ENCODE measurements around the gene BUB3.

BUB3 gene

DNA sequence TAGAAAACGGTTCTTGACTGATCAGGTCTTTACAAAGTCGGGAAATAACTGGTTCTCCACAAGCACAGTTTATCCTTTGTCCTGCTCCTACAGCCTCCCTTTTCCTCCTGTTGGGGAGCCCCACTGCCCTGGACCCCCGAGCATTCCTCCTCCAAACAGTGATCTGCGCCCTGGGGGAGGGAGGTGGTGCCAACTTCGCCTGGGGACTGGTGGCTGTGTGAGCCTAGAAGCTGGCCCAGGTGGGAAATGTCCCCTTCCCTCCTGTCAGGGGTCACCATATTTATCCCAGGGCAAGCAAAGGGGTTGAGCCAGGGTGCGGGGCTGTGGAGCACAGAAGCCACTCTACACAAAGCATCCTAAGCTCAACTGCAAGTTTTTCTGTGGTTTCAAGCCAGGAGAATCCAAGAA, 13.2 kb upstream of the BUB3 start:
- no peak for DNase-seq

DNA sequence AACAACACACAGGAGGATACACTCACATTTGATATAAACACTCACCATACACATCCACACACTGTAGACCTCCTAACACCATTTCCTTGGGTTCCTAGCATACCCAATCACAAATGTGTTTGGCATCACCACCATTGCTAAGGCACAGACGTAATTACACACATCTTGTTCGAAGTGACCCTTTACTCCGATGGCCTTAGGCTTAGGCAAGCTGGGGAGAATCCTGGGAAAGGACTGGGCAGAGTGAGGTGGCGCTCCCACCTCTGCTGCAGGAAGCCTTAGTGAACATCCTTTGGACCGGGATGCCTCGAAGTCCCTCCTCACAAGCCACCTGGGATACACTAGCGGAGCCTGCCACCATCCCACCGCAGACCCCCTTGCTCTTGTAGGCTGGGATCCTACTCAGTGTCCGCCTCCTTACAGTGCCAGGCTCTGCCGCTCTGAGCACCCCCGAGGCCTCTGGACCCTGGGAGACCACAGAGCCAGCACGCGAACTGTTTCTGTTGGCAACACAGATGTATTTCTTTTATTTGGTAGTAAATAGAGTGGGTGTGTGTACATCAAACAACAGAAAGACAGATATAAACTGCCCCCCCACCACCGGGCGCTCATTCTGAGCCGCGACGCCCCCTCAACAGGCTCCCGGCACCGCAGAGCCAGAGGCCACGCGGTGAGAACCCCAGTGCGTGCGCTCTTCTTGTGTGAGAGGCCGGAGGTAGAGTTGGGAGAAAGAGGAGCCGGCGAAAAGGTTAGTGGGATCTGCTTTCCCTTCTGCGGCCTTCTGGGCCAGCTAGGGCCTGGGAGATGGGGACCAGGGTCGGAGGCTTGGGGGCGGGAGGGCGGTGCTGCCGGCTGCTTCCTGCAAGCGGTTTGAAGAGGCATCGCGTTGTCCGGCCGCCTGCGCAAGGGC, 12.2 kb upstream of the BUB3 start:
- no peak for DNase-seq

DNA sequence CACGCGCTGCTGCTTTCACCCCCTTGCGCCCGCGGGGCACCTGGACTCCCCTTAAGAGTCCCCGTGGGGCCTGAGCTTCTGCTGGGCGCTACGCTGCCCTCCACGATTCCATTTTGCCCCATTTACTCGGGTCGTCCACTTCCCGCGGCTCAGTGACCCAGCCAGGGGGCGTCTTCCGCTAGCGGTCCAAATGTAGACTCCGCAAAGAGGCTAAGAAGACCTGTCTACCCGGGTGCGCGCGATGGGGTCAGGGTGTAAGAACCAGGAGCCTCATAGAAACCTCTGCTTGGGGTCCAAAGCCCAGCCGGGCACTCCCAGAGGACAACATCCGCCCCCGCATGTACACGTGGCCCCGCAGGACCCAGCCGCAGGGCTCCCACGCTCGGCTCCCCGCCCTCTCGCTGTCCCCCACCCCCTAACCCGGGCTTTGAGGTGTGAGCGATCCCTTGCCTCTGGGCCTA, 11.5 kb upstream of the BUB3 start:
- DNase-seq = no peak

DNA sequence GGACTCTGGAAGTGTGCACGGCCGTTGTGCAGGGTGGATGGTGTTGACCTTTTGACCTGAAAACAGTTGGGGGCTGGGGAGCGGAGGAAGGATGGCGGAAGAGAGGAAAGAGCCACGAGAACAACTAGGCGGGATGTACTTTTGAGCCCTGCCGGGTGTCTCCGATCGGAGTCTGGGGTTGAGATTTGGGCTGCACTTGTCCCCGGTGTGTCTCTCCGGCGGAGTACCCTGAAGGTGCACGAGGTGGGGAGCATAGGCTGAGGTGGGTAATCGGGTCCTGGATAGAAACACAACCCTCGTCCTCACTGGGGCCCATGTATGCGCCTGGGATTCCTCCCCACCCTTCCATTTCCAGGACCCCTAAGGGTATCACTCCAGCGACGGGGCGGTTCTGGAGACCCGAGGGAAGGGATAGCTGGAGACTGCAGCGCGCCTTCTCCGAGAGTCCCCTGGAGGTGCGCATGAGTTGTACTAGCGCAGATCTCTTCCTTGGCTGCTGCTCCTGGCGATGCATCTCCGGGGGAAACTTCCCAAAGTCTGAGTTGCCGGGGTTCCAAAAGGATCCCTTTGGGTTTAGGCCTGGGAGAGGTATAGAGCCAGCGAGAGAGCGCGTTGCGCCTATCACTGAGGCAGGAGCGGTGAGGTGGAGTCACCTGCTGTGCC, 10.9 kb upstream of the BUB3 start:
- DNase-seq = no peak

DNA sequence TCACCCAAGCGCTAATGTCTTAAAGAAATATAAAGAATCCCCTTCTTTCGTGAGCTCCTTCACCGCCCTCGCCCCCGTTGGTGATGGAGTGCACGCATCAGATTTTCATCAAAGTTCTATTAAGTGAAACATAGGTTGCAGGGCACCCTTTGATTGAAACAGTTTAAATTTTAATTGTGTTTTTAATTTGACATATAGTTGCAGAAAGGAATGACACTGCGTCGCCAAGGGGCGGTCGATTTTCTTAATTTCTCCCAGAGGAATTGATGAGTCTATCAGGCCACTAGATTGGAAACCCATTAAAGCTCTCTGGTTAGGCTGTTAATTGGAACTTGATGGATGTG, 10.4 kb upstream of the BUB3 start:
- no peak for DNase-seq

DNA sequence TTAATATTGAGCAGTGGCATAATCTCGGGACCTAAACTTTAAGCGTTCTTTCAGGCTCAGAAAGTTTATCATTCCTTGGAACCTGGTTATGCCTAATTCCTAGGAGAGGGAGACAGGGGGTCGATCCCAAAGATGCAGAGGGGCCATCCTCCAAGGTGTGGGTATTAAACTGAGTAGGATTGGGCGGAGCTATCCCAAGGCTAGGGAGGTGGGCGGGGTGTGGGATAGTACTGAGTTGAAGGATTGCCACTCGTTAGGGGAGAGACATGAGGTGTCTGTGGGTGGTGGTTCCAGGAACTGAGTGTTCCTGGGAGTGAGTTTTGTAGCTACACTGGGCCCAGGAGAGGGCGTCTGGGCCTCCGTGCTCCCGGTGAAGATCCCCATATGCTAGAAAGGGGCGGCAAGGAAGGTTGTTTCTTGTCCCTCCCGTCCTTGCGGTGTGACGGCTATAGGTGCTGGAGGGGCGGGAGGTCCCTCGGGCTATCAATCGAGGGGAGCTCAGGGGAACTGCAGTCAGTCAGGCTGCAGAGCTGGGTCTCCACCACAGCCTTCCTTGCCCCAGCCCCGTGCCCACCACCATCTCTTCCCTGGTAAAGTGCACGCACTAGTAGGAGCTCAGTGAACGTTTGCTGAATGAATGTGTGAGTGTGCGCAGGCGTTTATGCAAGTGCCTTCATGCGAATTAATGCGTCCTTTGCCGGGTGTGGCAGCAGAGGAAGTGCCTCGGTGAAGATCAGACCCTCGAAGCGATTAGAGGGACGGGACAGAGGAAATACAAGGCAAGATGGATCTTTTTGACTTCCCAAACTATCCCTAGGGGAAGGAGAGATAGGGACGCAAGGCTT, 9.3 kb upstream of the BUB3 start:
- no peak for DNase-seq

DNA sequence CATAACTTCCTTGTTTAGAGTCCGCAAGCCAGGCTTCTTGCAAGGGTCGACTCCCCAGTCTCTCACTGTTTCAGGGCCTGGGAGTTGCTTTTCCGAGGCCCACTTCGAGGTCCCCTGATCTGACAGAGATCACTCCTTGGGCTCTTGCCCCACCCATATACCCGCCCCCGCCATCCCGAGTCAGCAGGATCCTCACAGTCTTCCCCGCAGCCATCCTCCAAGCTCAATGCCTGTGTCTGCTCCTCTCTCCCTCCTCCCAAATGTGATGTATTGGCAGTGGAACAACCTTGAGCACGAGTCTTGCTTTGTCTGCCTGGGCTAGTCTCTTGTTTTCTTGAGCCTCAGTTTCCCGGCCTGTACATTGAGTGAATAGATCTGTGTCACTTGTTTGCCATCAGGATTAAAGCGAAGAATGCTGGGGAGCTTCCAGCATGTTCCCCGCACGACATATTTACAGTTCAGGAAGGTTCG, 8.6 kb upstream of the BUB3 start:
- no peak for DNase-seq

DNA sequence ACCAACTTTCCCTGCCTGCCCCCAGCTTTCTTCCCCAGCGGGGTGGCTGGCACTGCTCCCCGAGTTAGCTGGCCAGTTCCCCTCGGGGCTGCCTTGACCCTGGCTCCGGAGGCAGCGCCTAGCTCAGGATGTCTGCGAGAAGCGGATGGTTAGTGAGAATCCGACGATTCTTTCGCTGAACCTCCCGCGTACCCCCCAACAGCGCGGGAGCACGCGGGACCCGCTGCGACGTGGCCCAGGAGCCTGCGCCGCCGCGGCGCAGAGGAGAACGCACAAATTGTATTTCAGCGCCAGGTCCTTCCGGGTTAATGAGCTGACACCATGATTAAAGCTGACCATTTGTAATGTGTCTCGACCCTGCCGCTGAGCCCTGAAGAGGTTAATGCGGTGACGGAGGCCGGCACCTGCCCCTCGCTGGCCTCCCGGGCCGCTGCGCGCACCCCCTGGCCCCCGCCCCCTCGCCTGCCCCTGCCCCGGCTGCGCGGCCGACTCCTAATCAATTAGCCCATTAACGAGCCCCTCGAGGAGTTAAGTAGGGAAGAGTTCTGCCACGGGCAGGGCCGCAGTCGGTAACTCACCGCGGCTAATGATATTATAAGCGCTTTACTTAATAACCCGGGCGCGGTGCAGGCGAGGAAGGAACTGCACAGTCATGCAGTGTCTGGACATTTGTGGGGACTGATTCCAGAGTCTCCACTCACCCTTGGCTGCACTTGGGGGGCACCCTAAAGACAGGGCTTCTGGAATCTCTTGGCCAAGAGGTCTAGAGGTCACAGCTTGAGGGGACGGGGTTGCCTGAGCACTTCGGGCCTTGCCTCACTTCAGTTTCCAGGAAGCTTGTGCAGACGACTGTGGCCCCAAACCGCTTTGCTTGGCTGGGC, 7.9 kb upstream of the BUB3 start:
- DNase-seq = no peak

DNA sequence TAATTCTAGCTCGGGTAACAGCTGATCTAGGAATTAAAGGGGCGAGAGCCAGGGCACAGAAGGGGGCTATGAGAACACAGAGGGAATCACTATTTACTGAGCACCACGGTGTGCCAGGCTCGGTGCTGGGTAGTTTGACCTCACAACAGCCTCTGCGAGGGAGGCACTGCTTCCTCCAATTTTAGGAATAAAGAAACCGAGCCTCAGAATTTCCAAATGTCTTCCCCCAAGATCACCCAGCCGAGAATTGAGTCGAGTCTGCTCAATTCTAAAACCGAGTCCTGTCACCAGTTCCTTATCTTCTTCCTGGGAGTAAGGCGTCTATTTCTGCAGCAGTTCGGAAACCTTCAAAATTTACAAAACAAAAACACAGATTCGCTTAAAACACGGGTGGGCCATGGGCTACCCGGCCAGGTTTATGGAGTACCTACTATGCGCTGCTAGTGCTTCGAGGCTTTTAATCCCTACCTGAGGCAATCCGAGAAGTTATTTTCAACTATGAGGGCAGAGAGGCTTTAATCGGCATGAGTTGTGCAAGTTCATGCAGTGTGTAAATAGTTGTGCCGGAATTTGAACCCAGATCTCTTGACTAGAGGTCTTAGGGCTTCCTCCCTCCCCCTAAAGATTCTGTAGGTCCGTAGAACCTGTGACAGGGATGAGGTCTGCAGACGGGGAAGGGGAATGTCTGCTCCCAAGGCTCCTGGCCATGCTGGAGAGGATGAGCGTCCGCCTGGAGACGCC, 7.1 kb upstream of the BUB3 start:
- DNase-seq = no peak

DNA sequence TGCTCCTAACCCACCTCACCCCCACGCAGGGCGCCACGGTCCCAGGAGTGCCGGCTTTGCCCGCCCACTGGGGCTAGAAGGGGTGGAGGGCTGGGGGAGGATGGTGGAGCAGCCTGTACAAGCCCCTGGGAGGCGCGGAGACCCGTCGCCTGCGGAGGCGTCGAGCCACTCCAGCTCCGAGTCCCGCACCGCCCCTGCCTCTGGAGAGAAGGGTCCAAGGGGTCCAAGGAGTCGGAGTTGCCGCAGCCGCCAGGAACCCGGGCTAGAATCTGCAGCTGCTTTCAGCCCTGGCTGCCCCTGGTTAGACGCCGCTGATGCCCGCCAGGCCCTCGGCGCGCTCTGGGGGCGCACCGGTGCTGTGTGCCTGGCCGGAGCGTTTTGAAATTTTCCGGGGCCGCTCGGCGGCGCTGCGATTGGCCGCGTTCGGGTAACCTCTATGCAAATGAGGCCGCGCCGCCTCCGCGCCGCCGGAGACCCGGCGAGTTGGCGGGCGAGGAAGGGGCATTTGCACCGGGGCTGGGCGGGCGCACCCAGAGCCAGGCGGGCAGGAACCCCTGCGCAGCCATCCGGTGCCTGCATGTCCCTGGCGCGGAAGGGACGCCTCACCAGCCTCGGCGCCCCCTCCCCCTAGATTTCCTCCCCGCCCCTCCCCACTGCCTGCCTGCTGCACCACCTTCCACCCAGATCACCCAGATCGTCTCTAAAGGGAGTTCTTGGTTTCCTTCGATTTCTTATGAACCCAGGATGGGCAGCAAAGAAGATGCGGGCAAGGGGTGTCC, 6.4 kb upstream of the BUB3 start, which contains the start of gene HMX2:
Gene HMX2, plus strand, starts transcription at position 502 of the 779 bp plus-strand sequence. Its CDS starts 243 bp downstream, at position 745.
- no peak for DNase-seq

DNA sequence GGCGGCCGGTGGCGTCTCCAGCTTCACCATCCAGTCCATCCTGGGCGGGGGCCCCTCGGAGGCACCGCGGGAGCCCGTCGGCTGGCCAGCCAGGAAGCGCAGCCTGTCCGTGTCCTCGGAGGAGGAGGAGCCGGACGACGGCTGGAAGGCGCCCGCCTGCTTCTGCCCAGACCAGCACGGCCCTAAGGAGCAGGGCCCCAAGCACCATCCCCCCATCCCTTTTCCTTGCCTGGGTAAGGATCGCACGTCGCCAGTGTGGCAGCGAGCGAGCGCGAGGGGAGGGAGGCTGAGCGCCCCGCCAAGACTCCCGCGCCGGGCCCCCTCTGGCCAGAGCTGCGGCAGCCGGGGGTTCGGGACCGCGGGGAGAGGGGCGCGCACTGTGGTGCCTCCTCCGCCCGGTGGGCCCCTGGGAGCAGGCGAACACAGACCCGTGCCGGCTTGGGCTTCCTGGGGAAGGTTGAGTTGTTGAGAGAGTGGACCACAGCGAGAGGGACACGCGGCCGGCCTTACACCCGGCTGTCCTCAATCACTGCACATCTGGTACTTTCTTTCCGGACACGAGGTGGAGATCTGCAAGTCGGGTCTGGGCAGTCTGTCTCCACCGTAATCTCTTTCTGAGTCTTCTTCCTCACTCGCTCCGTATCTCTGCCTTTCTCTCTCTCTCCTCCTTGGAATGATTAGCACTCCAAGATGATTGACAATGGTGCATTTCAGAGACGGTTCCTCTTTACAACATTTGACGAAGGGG, 5.6 kb upstream of the BUB3 start:
- no peak for DNase-seq

DNA sequence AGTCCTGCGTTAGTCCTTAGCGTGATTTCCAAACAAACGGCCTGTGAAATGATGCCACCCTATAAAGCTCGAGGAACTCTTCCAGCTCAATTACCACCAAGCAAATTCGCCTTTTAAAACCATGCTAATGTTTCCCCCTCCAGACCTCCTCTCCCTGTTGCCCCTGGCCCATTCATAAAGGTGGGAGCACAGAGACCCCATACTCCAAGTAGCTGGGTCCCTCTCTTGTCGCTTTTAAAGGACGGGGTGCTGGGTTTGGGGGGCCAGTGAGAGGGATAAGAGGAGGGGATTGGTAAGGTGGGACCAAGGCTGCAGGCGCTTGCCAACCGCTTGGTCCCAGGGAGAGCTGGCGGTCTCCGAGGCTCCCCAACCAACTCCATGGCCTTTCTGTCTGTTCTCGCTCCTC, 5.0 kb upstream of the BUB3 start:
- no peak for DNase-seq

DNA sequence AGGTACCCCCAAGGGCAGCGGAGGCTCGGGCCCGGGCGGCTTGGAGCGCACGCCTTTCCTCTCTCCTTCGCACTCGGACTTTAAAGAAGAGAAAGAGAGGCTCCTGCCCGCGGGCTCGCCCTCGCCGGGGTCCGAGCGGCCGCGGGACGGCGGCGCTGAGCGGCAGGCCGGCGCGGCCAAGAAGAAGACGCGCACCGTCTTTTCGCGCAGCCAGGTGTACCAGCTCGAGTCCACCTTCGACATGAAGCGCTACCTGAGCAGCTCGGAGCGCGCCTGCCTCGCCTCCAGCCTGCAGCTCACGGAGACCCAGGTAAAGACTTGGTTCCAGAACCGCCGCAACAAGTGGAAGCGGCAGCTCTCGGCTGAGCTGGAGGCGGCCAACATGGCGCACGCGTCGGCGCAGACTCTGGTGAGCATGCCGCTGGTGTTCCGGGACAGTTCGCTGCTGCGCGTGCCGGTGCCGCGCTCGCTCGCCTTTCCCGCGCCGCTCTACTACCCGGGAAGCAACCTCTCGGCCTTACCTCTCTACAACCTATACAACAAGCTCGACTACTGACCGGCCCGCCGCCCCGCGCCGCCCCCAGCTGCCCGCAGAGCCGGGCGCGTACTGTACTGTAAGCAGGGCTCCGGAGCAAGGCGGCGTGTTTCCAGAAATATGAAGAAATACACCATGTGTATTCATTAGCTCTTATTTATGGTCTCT, 4.5 kb upstream of the BUB3 start:
- DNase-seq = no peak

DNA sequence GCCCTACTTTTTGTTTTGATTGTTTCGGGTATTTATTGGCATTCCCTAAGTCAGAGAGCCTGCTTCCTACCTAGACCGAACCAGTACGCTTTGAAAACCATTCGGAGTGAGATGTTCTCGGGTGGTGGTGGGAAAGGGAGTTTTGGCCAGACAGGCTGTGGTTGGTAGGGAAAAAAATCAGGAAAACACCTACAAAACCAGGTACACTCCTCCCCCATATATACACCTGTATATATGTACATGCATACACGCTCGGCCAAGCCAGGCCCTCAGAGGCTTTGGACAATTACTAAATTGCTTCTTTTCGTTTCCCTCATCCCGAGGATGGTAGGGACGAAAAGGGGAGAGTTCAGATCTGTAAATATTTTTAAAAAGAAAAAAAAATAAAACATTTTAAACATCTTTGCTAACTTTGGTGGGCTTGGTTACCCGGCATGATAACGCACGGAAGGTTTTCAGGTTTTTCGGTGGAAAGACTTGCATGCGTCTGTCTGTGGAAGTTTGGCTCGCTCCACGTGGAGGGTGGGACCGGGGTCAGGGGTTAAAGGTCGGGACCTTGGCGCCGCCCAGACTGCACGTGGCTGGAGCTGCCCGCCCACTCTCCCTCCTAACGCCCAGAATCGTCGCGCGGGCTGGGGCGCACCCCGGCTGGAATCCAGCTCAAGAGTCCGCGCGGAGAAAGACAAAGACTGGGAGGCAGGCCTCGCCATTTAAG, 3.8 kb upstream of the BUB3 start:
- no peak for DNase-seq

DNA sequence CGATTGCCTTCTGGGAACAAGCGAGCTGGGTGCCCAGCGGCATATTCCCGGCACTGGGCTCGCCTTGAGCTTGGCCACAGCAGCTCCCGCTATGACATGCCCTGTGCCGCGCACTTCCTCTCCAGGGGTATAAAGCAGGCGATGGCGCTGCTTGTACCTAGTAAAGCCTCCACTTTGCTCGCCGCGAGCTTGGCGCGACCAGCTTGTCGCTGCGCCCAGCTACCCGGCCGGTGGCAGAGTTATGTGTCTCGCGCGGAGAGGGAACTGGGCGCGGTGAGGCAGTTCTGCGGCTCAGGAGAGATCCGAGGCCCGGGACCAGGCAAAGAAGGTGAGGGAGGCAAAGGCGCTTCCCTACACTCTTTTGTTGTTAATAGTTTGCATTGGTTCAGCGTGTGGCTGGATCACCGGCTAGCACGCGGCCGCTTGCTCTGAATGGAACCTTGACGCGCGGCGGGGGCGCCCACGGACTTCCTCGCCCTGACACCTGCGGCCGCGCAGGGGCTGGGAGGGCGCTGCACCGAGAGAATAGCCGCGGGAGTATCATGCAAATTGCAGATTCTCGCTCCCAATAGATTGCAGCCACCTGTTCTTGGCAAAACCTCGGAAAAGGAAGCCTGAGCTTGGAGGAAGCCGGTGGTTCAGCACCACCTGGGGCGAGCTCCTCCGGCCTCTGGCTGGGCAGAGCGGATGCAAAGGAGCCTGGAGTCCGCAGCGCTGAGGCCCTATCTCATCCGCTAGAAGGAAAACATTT, 3.0 kb upstream of the BUB3 start:
- DNase-seq = no peak

DNA sequence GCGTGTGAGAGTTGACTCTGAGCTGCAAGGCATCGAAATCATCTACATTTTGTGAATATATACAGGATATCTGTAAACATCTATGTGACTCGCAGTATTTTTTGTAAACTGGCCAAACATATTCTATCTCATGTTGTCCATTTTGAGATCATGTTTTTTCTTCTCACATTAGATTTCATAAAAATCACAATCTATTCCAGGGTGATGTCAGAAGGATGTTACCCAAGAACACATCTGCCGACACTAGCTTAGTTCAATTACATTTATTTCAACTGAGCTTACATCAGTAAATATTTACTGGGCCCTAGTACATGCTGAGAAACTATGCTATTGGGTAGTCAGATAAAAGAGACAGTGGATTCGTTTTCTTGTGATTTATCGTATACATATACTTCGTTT, 2.5 kb upstream of the BUB3 start:
- no peak for DNase-seq
